HG03108 (cell line): ENCODE measurements around the gene TBK1.

Experiments
- ATAC-seq: cut with Tn5 transposase; IDR thresholded peaks from one replicate; pipeline ENCODE4 v1.9.1; 2021; ENCODE audit warnings: moderate library complexity; ENCODE audit not compliant: unreplicated experiment

The TBK1 gene

DNA sequence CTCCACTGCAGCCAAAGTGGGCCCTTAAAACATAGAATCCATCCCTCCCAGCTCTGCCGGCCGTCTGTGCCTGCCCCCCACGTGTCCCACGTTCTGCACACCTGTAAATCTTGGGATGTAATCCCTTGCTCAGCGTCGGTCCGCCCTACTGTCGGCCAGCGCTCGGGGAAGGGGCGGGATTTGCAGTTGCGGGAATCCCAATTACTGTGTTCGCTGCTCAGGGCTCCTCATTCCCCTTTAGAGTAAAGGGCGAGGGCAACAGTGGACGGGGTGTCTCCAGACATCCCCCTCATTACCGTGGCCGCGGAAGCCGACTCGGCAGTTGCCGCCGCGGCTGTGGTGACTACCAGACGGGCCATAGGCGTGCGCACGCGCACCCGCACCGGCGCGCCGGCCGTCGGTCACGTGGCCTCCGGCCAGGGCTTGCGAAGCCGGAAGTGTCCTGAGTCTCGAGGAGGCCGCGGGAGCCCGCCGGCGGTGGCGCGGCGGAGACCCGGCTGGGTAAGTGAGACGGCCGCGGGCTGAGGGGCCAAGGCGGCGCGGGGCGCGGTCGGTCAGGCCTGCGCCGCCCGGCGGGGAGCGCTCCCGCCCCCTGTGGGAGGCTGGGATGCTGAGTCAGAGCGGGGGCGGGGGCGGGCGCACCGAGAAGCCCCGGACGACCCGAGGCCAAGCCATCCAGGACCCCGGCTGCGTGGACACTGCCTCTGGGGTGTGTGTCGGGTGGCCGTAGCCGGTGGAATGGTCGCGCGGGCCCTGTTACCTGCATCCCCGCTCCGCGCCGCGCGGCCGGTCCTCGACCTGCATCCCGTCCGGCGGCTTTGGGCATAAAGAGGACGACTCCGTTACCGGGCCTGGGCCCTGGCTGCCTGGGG, at the start of gene TBK1:
TBK1 (plus strand) TSS at position 434 of the 872 bp plus-strand sequence. CDS start 3,751 bp downstream, outside the sequence.
- ATAC-seq, result peak; percentile 88

DNA sequence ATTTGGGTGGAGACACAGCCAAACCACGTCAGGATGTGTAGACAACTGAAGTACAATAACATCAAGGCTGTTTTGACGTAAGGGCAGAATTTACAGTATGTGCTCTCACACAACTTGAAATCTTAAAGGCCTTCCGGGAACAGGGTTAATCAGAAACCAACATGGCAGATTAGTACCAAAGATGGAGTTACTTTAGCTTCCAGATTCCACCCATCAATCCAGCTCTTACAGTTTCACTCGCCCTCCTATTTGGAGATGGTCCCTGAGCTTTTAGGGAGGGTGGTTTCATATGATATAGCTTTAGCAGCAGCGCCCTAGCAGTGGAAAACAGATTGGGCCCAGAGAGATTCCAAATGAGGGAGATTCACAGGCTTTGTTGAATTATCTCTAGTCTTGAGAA, 49.7 kb upstream of the TBK1 start:
- no peak for ATAC-seq

DNA sequence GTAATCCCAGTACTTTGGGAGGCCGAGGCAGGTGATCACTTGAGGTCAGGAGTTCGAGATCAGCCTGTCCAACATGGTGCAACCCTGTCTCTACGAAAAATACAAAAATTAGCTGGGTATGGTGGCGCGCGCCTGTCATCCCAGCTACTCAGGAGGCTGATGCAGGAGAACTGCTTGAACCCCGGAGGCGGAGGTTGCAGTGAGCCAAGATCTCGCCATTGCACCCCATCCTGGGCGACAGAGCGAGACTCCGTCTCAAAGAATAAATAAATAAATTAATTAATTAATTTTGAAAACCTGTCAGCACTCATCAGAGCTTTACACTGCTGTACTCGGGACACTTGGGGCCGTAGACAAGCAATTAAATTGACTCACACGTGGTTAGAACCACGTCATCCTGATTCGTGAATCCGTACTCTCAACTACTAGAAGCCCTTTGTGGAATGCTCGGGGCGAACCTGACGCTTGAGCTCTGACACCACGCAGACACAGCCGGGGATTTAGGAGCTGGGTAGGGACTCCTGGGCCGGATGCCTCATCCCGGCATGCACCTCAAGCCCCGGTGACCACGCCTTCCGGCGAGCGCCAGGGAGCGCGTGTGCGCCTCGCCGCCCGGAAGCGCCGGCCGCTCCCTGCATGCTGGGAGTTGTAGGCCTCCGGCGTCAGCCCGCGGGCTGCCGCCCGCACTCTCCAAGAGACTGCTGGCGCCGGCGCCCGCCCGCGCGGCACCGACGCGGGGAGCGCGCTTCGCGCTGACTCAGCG, 48.0 kb upstream of the TBK1 start, which contains the start of gene XPOT:
XPOT (plus strand) TSS at position 686 of the 763 bp plus-strand sequence. CDS start 5,644 bp downstream, outside the sequence.
- peak; percentile 93 for ATAC-seq

DNA sequence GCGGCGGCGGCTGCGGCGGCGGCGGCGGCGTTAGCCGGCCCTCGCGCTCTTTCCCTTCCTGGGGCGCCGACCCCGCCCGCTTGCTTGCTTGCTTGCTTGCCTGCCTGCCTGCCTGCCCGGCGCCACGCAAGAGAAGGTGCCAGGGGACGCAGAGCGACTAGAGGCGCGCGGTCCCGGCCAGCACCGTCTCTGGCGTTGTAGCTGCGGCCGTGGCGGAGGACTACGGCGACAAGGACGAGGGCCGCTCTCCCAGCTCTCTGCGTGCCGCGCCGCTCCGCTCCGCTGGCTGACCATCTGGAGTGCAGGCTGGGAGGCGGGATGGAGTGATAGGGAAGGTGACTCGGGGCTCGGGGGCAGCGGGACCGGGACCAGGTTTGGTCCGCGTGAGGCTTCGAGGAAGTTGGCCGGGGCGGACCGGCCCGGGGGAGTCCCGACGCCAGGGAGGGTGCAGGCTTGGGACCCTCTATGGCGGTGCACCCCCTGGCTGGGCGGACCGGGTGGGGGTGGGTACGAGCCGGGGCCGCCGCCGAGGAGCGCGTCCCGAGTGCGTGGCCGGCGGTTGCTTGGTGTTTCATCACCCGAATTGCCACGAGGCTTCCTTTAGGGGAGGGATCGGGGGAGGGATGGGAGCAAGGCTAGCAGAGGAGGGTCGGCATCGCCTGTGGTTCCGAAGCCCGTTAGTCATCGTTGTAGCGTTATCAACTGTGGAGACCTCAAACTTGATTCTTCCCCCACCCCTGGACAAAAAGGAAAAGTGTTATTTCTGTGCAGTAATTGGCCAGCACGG, 47.3 kb upstream of the TBK1 start:
- peak; percentile 24 for ATAC-seq

DNA sequence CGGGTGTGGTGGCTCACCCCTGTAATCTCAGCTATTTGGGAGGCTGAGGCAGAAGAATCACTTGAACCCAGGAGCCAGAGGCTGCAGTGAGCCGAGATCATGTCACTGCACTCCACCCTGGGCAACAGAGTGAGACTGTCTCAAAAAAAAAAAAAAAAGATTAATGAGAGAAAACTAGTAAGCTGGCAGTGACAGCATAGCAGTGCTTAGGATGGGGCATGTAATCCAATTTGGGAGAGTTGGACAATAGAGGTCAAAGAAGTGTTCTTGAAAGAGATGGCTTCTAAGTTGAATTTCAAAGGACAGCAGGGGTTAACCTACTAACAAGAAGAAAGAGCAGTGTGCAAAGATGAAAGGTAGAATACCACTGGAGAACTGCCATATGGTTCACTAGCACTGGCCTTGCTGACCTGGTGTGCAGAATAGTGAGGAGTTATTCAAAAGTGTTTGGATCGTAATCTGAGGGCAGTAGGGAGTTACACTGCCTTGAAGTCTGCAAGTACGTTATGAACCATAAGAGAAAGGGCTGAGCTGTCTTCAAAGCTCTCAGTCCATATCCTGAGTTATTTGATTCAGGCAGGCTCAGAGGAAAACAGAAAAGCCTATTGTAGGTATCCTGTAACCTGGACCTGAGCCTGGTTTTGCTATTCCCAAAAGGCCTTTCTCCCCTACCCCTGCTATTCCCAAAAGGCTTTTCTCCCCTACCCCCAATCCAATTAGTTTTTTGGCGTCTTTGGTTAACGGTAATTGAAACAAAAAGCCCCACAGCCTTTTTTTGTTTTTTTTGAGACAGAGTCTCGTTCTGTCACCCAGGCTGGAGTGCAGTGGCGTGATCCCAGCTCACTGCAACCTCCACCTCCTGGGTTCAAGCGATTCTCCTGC, 44.3 kb upstream of the TBK1 start:
- no peak for ATAC-seq

DNA sequence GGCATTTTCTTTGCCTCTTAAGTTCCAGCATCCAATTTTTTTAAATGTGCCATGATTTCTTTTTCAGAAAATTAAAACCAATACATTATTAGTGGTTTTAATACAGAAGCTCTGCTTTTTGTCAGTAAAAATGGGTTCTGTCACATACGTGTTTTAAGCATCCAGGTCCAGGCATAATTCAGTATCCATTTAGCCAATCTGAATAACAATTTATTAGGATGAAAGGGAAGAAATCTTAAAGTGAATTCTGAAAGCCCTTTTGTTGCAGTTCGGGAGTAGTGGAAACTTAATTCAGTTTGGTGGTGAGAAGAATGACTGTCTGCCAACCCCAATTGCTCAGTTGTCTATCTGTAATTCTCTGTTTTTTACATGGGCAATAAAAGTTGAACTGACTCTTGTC, 40.5 kb upstream of the TBK1 start:
- no peak for ATAC-seq

DNA sequence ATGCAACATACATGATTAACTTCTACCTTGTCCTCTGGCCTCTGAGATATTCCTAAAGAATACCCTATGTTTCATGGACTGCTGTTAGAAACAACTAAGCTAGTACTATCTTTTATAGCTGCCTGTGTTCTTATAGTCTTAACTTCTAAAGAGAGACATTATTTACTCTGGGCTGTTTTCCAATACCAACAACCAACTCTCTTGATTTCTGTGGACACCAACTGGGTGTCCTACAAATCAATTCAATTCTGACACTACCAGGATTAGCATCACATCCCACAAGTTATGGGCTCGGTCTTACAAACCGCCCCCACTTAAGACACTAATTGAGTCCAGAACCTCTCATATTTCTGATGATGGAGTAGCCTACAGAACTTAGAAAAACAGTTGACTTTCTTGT, 39.5 kb upstream of the TBK1 start:
- ATAC-seq, result no peak

DNA sequence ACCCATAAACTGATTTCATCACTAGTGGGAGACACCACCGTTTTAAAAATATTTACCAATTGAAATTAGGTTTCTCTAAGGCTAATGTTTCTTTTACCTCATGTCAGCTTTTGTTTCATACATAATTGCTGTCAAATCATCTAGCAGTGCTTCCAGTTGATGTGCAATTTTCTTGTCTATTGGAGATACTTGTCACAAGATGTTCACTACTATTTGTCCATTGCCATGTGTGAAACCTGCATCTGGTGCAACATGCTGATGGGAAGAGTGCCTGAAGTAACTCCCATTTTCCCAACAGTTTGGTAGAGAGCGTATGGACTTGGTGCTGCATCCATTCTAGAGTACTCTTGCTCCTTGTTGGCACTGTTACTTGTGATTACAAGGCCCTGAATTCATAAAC, 38.0 kb upstream of the TBK1 start:
- no peak for ATAC-seq

DNA sequence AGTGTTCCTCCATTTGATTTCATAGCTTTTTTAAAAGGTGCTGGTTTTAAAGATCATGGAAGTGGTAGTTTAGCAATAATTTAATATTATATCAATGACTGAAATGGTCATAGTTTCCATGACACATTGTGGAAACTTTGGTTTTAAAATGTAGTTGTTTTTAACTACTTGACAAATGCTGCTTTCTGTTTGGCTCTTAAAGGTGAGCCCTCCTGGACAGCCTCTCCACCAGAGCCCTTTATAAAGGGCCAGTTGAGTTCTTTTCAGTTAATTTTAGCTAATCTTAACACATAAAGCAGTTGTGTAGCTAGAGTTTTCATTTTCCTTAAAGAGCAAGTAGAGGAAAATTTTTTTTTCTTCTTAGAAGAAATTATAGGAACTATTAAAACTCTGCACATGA, 33.7 kb upstream of the TBK1 start:
- no peak for ATAC-seq

DNA sequence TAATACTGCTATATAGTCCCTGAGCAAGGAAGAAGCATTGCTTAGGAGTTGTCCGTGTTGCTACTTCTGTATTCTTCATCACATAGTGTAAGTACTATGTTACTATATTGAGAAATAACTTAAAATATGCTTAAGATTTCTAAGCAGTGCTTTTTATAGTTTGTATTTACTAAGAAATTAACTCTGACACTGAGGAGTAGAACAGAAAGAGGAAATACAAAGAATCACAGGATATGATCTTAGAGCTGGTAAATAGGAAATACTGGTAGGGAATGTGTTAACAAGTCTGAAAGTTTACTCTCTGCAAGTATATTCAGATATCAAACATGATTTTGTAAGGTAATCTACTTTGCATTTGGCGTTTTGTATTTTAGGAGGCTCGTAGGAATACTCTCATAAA, 32.2 kb upstream of the TBK1 start:
- ATAC-seq, result no peak

DNA sequence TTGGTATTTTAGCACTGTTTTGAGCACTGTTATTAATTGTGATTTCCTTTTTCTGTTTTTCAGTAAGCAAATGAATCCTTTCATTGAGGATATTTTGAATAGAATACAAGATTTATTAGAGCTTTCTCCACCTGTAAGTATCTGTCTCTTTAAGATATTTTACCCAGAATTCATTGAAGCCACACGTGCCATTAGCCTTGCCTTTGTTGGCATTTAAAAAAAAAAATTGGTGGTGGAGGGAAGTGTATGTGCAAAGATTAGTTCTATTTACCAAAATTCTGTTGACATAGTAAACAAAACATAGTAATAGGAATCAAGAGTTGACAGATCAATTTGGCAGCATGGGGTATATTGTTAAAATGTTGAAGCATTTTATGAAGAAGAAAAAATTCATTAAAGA, 23.9 kb upstream of the TBK1 start:
- no peak for ATAC-seq

DNA sequence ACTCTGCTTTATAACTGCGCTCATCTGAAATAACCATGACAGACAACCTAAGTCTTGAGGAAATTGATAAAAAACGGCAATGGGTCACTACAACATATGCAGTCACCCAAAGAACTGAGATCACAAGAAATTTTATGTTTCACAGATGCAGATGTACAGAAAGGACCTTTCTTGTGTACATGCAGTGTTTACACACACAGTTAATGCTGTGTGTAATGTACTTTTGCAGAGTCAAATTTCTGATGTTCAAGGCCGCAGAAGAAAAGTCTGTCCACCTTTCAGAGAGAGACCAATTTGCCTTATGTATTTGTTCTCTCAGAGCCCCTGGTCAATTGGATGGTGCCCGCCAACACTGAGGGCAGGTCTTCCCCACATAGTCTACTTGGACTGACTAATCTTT, 23.0 kb upstream of the TBK1 start:
- no peak for ATAC-seq

DNA sequence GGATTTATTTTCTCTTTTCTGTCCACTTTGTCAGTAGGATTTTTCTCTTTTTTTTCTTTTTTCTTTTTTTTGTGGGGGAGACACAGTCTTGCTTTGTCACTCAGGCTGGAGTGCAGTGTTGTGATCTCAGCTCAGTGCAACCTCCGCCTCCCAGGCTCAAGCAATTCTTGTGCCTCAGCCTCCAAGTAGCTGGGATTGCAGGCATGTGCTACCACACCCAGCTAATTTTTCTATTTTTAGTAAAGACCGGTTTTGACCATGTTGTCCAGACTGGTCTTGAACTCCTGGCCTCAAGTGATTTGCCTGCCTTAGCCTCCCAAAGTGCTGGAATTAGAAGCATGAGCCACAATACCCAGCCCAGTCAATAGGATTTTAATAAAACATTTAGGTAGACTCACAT, 21.0 kb upstream of the TBK1 start:
- ATAC-seq, result no peak

DNA sequence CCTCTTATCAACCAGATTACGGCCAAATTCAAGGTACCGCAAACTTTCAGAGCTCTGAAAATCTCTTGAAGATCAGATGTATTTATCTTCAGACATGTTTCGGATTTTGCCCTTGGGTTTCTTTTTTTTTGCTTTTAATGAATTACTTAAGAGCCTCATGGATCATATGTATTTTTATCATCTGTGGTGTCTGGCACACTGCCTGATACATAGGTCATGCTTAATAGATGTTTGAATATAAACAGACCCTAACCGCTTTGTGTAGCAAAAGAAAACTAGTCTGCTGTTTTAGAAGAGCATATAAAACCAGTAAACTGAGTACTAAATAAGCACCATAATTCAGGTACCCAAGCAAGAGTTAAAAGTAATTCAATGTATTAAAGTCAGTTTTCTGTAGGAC, 20.1 kb upstream of the TBK1 start:
- ATAC-seq, result no peak

DNA sequence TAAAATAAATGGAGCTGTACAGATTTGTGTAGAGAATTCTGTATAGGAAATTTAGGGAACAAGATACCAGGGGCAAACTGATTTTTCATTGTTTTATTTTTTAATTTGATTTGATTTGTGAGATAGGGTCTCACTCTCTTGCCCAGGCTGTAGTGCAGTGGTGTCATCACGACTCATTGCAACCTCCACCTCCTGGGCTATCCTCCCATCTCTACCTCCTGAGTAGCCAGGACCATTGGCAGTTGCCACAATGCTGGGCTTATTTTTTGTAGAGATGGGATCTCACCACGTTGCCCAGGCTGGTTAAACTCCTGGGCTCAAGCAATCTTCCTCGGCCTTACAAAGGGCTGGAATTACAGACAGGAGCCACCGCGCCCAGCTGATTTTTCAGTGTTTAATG, 18.0 kb upstream of the TBK1 start:
- no peak for ATAC-seq

DNA sequence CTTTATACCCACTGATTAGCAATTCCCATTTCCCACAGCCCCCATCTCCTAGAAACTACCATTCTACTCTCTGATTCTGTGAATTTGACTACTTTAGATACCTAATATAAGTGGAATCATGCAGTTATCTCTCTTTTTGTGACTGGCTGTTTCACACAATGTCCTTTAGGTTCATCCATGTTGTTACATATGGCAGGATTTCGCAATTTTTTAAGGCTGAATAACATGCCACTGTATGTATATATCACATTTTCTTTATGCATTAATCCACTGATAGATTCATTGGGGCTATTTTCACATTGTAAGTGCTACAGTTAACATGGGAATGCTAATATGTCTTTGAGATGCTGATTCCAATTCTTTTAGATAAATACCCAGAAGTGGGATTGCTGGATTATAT, 11.8 kb upstream of the TBK1 start:
- no peak for ATAC-seq

DNA sequence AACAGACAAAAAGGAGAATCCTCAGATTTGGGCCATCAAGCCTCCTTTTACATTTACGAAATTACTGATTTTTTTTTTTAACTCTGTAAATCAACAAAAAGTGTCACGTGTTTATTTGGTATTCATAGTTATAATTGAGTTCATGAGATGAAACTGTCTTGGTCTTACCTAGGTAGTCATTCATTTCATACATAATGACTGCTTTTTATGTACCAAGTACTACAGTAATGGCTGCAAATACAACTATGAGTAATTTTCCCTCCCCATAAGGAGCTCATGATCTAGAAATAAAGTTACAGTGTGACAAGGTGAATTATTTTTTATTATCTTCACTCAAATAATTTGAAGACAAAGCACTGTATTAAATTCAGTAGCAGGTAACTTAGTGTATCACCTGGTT, 6.4 kb upstream of the TBK1 start:
- no peak for ATAC-seq

DNA sequence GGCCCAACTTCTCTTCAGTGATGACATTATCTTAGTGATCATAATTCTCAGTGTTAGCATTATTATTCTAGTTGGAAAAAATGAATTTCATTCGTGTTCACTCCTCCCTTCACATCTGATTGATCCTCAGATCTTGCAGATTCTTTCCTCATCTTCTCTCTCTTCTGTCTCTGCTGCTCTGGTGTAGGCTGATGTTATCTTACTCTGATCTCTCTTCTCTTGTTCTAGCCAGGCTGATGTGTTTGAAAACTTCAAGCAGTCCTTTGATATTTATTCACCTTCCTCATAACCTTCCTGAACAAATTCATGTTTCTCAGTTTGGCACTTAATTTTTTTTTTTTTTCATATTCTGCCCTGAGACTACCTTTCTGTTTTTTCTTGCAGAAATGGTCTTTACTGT, 5.6 kb upstream of the TBK1 start:
- no peak for ATAC-seq

DNA sequence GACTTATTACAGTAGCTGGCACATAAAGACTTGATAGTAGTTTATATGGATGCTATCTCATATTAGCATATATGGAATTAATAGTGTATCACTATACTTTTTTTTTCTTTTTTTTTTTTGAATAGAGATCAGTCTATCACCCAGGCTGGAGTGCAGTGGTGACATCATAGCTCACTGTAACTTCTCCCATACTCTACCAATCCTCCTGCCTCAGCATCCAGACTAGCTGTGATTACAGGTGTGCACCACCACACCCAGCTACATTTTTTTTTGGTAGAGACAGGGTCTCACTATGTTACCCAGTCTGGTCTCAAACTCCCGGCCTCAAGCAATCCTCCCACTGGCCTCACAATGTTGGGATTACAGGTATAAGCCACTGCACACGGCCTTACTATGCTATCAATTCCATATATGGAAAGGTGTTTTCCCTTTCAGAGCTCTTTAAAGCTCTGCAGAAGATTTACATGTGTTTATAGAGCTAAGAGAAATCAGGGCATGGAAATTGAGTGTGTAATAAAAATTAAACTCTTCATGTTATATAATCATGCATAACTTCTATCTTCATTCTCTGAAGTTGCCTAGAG, 1.8 kb upstream of the TBK1 start:
- ATAC-seq, result no peak
